Neural cell (in vitro differentiated cells): Measurements from ENCODE around the gene STK24.

Source experiments
- POLR2AphosphoS5 ChIP-seq: IDR thresholded peaks from 2 replicates; pipeline ENCODE4 v1.6.1; 2012
- RAD21 ChIP-seq: fragments of 450-650 bp; conservative IDR thresholded peaks from 2 replicates; pipeline ENCODE4 v1.6.1; 2014; ENCODE audit warnings: antibody characterized with exemption, mild to moderate bottlenecking, moderate library complexity
- TF ChIP-seq, protein P1 (sequence below): fragments of 450-650 bp; IDR thresholded peaks from 2 replicates; pipeline ENCODE4 v1.5.1; 2014; ENCODE audit warnings: antibody characterized with exemption, mild to moderate bottlenecking, moderate library complexity; ENCODE audit not compliant: poor library complexity, severe bottlenecking

DNA sequence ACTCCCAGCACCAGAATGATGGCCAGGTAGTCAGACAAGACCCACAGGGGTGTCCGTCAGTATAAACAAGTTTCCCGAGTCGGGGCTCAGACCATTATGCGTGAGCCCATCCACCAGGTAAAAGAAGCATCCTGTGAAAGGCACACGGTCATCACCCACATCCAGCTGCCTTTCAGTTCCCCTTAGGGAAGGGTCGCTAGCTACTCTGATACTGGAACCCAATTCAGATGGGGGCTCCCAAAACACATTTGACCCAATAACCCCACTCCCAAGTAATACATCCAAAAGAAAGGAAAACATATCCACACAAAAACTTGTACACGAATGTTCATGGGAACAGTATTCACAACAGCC lies 66.8 kb downstream of the STK24 start:
- TF ChIP-seq RAD21 (no peak), POLR2AphosphoS5 (no peak)
- TF ChIP-seq, protein P1, sequence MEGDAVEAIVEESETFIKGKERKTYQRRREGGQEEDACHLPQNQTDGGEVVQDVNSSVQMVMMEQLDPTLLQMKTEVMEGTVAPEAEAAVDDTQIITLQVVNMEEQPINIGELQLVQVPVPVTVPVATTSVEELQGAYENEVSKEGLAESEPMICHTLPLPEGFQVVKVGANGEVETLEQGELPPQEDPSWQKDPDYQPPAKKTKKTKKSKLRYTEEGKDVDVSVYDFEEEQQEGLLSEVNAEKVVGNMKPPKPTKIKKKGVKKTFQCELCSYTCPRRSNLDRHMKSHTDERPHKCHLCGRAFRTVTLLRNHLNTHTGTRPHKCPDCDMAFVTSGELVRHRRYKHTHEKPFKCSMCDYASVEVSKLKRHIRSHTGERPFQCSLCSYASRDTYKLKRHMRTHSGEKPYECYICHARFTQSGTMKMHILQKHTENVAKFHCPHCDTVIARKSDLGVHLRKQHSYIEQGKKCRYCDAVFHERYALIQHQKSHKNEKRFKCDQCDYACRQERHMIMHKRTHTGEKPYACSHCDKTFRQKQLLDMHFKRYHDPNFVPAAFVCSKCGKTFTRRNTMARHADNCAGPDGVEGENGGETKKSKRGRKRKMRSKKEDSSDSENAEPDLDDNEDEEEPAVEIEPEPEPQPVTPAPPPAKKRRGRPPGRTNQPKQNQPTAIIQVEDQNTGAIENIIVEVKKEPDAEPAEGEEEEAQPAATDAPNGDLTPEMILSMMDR: no peak
